ENCODE measurements around the gene KIF1C.

Gene KIF1C

GRCh38 chr17:4968486-4969046 lies 29.2 kb upstream of the KIF1C start:
- Histone ChIP-seq H3K4me1 (ENCODE audit: control extremely low read depth in 1 of 4, control insufficient read depth in 4 of 4, insufficient read depth in 4 of 4, low read length in 3 of 4) (peaks cover 6 to 35% (median 21%) of the 10 kb centered on the region in 4 experiments), H3K36me3 (ENCODE audit: control insufficient read depth in 4 of 4, insufficient read depth in 4 of 4, low read length in 3 of 4) (peaks cover 5 to 33% (median 23%) of the 10 kb centered on the region in 4 experiments), H3K27me3 (replicated peaks in 2 of 5; ENCODE audit: control insufficient read depth in 4 of 5, insufficient read depth in 5 of 5, low read length in 4 of 5) (no peaks in the 10 kb centered on the region), H3K27ac (ENCODE audit: insufficient read depth in 1 of 2, low read depth in 1 of 2, low read length in 2 of 2, poor library complexity in 1 of 2, severe bottlenecking in 2 of 2) (peak overlapping the region in 1 of 2 experiments; percentile 88), H3K4me3 (ENCODE audit: control insufficient read depth in 1 of 7, extremely low read depth in 1 of 7, insufficient read depth in 4 of 7, low read depth in 2 of 7, low read length in 6 of 7) (peak overlapping the region in 6 of 7 experiments; percentile 83 to 94 (median 90)), H3K9me3 (ENCODE audit: control extremely low read depth in 1 of 5, control insufficient read depth in 4 of 5, insufficient read depth in 2 of 5, low read depth in 1 of 5, low read length in 4 of 5) (no peaks in the 10 kb centered on the region)
- CTCF ChIA-PET: interaction anchor here (0.8 to 7.1 kb wide), 7 partner anchors 14 to 59 kb away, joined by 3 to 69 read pairs (median 5); partner anchors contain the start of genes CAMTA2 and ENO3
- no peak for DNase-seq
- 69% methylated on average over 19 of the region's 23 CpGs for WGBS (ENCODE audit: insufficient coverage)
- POLR2A ChIA-PET: interaction anchor here (2.7 kb wide), 1 partner anchor 28 kb away, joined by 13 read pairs; the partner anchor contains the start of genes RNF167 and SLC25A11

- no peak for DNase-seq
- WGBS (ENCODE audit: insufficient coverage): 98% methylated on average over 14 of the region's 15 CpGs
- CTCF ChIA-PET: interaction anchor here (0.8 to 7.1 kb wide), 5 partner anchors 14 to 60 kb away, joined by 3 to 69 read pairs (median 9); partner anchors contain the start of genes CAMTA2 and ENO3
- Histone ChIP-seq H3K27me3 (replicated peaks in 2 of 5; ENCODE audit: control insufficient read depth in 4 of 5, insufficient read depth in 5 of 5, low read length in 4 of 5) (no peaks in the 10 kb centered on the region), H3K4me3 (ENCODE audit: control insufficient read depth in 1 of 7, extremely low read depth in 1 of 7, insufficient read depth in 4 of 7, low read depth in 2 of 7, low read length in 6 of 7) (peak overlapping the region in 3 of 7 experiments; percentile 13 to 94 (median 86)), H3K36me3 (ENCODE audit: control insufficient read depth in 4 of 4, insufficient read depth in 4 of 4, low read length in 3 of 4) (peaks cover 5 to 38% (median 24%) of the 10 kb centered on the region in 4 experiments), H3K9me3 (ENCODE audit: control extremely low read depth in 1 of 5, control insufficient read depth in 4 of 5, insufficient read depth in 2 of 5, low read depth in 1 of 5, low read length in 4 of 5) (no peaks in the 10 kb centered on the region), H3K4me1 (ENCODE audit: control extremely low read depth in 1 of 4, control insufficient read depth in 4 of 4, insufficient read depth in 4 of 4, low read length in 3 of 4) (peaks cover 6 to 41% (median 21%) of the 10 kb centered on the region in 4 experiments), H3K27ac (ENCODE audit: insufficient read depth in 1 of 2, low read depth in 1 of 2, low read length in 2 of 2, poor library complexity in 1 of 2, severe bottlenecking in 2 of 2) (peak overlapping the region in 1 of 2 experiments; percentile 88)
- POLR2A ChIA-PET: interaction anchor here (2.7 kb wide), 1 partner anchor 29 kb away, joined by 13 read pairs; the partner anchor contains the start of genes RNF167 and SLC25A11
Measured at GRCh38 chr17:4969047-4969550, 28.7 kb upstream of the KIF1C start.

- 96% methylated on average over 16 of the region's 16 CpGs for WGBS (ENCODE audit: insufficient coverage)
- H3K4me1 ChIP-seq (ENCODE audit: control extremely low read depth in 1 of 4, control insufficient read depth in 4 of 4, insufficient read depth in 4 of 4, low read length in 3 of 4): peaks cover 6 to 44% (median 21%) of the 10 kb centered on the region in 4 experiments
Measured at GRCh38 chr17:4969551-4970173, 28.1 kb upstream of the KIF1C start.

GRCh38 chr17:4970273-4970672 lies 27.5 kb upstream of the KIF1C start:
- no peaks in the 10 kb centered on the region for H3K9me3 ChIP-seq (ENCODE audit: control extremely low read depth in 1 of 5, control insufficient read depth in 4 of 5, insufficient read depth in 2 of 5, low read depth in 1 of 5, low read length in 4 of 5)
- peaks cover 6 to 44% (median 21%) of the 10 kb centered on the region in 4 experiments for H3K4me1 ChIP-seq (ENCODE audit: control extremely low read depth in 1 of 4, control insufficient read depth in 4 of 4, insufficient read depth in 4 of 4, low read length in 3 of 4)
- H3K36me3 ChIP-seq (ENCODE audit: control insufficient read depth in 4 of 4, insufficient read depth in 4 of 4, low read length in 3 of 4): peaks cover 5 to 44% (median 29%) of the 10 kb centered on the region in 4 experiments
- ChIA-PET CTCF (interaction anchor here (0.6 to 6.7 kb wide), 9 partner anchors 9 to 93 kb away, joined by 3 to 35 read pairs (median 4); partner anchors contain the start of gene CAMTA2), POLR2A (no interaction called here)
- H3K27me3 ChIP-seq (replicated peaks in 2 of 5; ENCODE audit: control insufficient read depth in 4 of 5, insufficient read depth in 5 of 5, low read length in 4 of 5): no peaks in the 10 kb centered on the region
- DNase-seq: no peak
- H3K4me3 ChIP-seq (ENCODE audit: control insufficient read depth in 1 of 7, extremely low read depth in 1 of 7, insufficient read depth in 4 of 7, low read depth in 2 of 7, low read length in 6 of 7): no peak overlapping the region
- WGBS (ENCODE audit: insufficient coverage): 93% methylated on average over 8 of the region's 8 CpGs
- H3K27ac ChIP-seq (ENCODE audit: insufficient read depth in 1 of 2, low read depth in 1 of 2, low read length in 2 of 2, poor library complexity in 1 of 2, severe bottlenecking in 2 of 2): no peak overlapping the region

More at GRCh38 chr17:4969551-4970173, 28.1 kb upstream of the KIF1C start:
- Histone ChIP-seq H3K27me3 (replicated peaks in 2 of 5; ENCODE audit: control insufficient read depth in 4 of 5, insufficient read depth in 5 of 5, low read length in 4 of 5) (no peaks in the 10 kb centered on the region), H3K9me3 (ENCODE audit: control extremely low read depth in 1 of 5, control insufficient read depth in 4 of 5, insufficient read depth in 2 of 5, low read depth in 1 of 5, low read length in 4 of 5) (no peaks in the 10 kb centered on the region), H3K27ac (ENCODE audit: insufficient read depth in 1 of 2, low read depth in 1 of 2, low read length in 2 of 2, poor library complexity in 1 of 2, severe bottlenecking in 2 of 2) (no peak overlapping the region), H3K36me3 (ENCODE audit: control insufficient read depth in 4 of 4, insufficient read depth in 4 of 4, low read length in 3 of 4) (peaks cover 5 to 43% (median 27%) of the 10 kb centered on the region in 4 experiments), H3K4me3 (ENCODE audit: control insufficient read depth in 1 of 7, extremely low read depth in 1 of 7, insufficient read depth in 4 of 7, low read depth in 2 of 7, low read length in 6 of 7) (no peak overlapping the region)
- CTCF ChIA-PET: interaction anchor here (0.8 to 7.1 kb wide), 9 partner anchors 10 to 93 kb away, joined by 3 to 69 read pairs (median 4); partner anchors contain the start of genes CAMTA2 and ENO3
- POLR2A ChIA-PET: no interaction called here
- DNase-seq: no peak

GRCh38 chr17:4971826-4972225 lies 25.9 kb upstream of the KIF1C start:
- 96% methylated on average over 4 of the region's 6 CpGs for WGBS (ENCODE audit: insufficient coverage)

GRCh38 chr17:4972322-4972721 lies 25.4 kb upstream of the KIF1C start:
- peaks cover 5 to 50% (median 32%) of the 10 kb centered on the region in 4 experiments for H3K36me3 ChIP-seq (ENCODE audit: control insufficient read depth in 4 of 4, insufficient read depth in 4 of 4, low read length in 3 of 4)
- no peak overlapping the region for H3K27ac ChIP-seq (ENCODE audit: insufficient read depth in 1 of 2, low read depth in 1 of 2, low read length in 2 of 2, poor library complexity in 1 of 2, severe bottlenecking in 2 of 2)
- ChIA-PET POLR2A (no interaction called here), CTCF (interaction anchor here (0.7 to 2.2 kb wide), 2 partner anchors 15 to 125 kb away, joined by 3 to 10 read pairs; partner anchors contain the start of gene CAMTA2)
- no peaks in the 10 kb centered on the region for H3K27me3 ChIP-seq (replicated peaks in 2 of 5; ENCODE audit: control insufficient read depth in 4 of 5, insufficient read depth in 5 of 5, low read length in 4 of 5)
- no peaks in the 10 kb centered on the region for H3K9me3 ChIP-seq (ENCODE audit: control extremely low read depth in 1 of 5, control insufficient read depth in 4 of 5, insufficient read depth in 2 of 5, low read depth in 1 of 5, low read length in 4 of 5)
- no peak overlapping the region for H3K4me3 ChIP-seq (ENCODE audit: control insufficient read depth in 1 of 7, extremely low read depth in 1 of 7, insufficient read depth in 4 of 7, low read depth in 2 of 7, low read length in 6 of 7)
- DNase-seq: no peak
- peaks cover 0 to 34% (median 12%) of the 10 kb centered on the region in 4 experiments for H3K4me1 ChIP-seq (ENCODE audit: control extremely low read depth in 1 of 4, control insufficient read depth in 4 of 4, insufficient read depth in 4 of 4, low read length in 3 of 4)
- WGBS (ENCODE audit: insufficient coverage): 91% methylated on average over 10 of the region's 12 CpGs

More at GRCh38 chr17:4971826-4972225, 25.9 kb upstream of the KIF1C start:
- H3K27ac ChIP-seq (ENCODE audit: insufficient read depth in 1 of 2, low read depth in 1 of 2, low read length in 2 of 2, poor library complexity in 1 of 2, severe bottlenecking in 2 of 2): no peak overlapping the region
- H3K27me3 ChIP-seq (replicated peaks in 2 of 5; ENCODE audit: control insufficient read depth in 4 of 5, insufficient read depth in 5 of 5, low read length in 4 of 5): no peaks in the 10 kb centered on the region
- H3K9me3 ChIP-seq (ENCODE audit: control extremely low read depth in 1 of 5, control insufficient read depth in 4 of 5, insufficient read depth in 2 of 5, low read depth in 1 of 5, low read length in 4 of 5): no peaks in the 10 kb centered on the region
- POLR2A ChIA-PET: no interaction called here
- H3K4me3 ChIP-seq (ENCODE audit: control insufficient read depth in 1 of 7, extremely low read depth in 1 of 7, insufficient read depth in 4 of 7, low read depth in 2 of 7, low read length in 6 of 7): no peak overlapping the region
- CTCF ChIA-PET: interaction anchor here (0.6 to 2.2 kb wide), 5 partner anchors 7 to 125 kb away, joined by 3 to 10 read pairs (median 3); partner anchors contain the start of gene CAMTA2
- H3K36me3 ChIP-seq (ENCODE audit: control insufficient read depth in 4 of 4, insufficient read depth in 4 of 4, low read length in 3 of 4): peaks cover 5 to 45% (median 30%) of the 10 kb centered on the region in 4 experiments
- no peak for DNase-seq
- H3K4me1 ChIP-seq (ENCODE audit: control extremely low read depth in 1 of 4, control insufficient read depth in 4 of 4, insufficient read depth in 4 of 4, low read length in 3 of 4): peaks cover 0 to 34% (median 13%) of the 10 kb centered on the region in 4 experiments
